GM21447 (cell line): ENCODE results near the gene RHD.
"Not testable (repeated sequence)": the region's sequence is repeated elsewhere in the genome, so short reads cannot be mapped to it uniquely, and the experiment has no call there.

Experiments
- ATAC-seq: cut with Tn5 transposase; IDR thresholded peaks from one replicate; pipeline ENCODE4 v1.9.1; 2021; ENCODE audit not compliant: unreplicated experiment

Gene RHD

GRCh38 chr1:25347556-25347955 is 75.2 kb downstream of the RHD start:
- no peak for ATAC-seq

GRCh38 chr1:25349606-25350005 is 77.3 kb downstream of the RHD start:
- ATAC-seq, result no peak

- ATAC-seq, result no peak
Measured at GRCh38 chr1:25355841-25356395, 83.6 kb downstream of the RHD start.

GRCh38 chr1:25356441-25356840 is 84.1 kb downstream of the RHD start:
- ATAC-seq, result no peak

- no peak for ATAC-seq
Measured at GRCh38 chr1:25356848-25357247, 84.5 kb downstream of the RHD start.

GRCh38 chr1:25360596-25361581 is 88.6 kb downstream of the RHD start:
- no peak for ATAC-seq

GRCh38 chr1:25361901-25362300 is 89.6 kb downstream of the RHD start:
- ATAC-seq, result no peak

GRCh38 chr1:25362634-25363559 is 90.6 kb downstream of the RHD start:
- not testable (repeated sequence) for ATAC-seq

GRCh38 chr1:25369241-25369640 is 96.9 kb downstream of the RHD start:
- ATAC-seq, result no peak

- ATAC-seq, result not testable (repeated sequence)
Measured at GRCh38 chr1:25369691-25370271, 97.5 kb downstream of the RHD start.

GRCh38 chr1:25371757-25372156 is 99.4 kb downstream of the RHD start:
- not testable (repeated sequence) for ATAC-seq

- ATAC-seq, result not testable (repeated sequence)
Measured at GRCh38 chr1:25378367-25378766, 106.1 kb downstream of the RHD start.
